Esophagus squamous epithelium (tissue), 4 donors: ENCODE results near the gene TLE1.

ENCODE experiments used
- POLR2A ChIP-seq, 4 donors: fragments of 450-650 bp; IDR thresholded peaks; one replicate each; pipeline ENCODE4 v1.6.1; 2017; ENCODE audit warnings: antibody characterized with exemption in 4 of 4, mild to moderate bottlenecking in 4 of 4, moderate library complexity in 3 of 4
- TF ChIP-seq, protein P1 (sequence below), 6 experiments: fragments of 450-650 bp in 4 of 6; fragments of 200-600 bp in 2 of 6; sonication (generic) in 2 of 6; IDR thresholded peaks; one replicate each; pipeline ENCODE4 v1.5.1; 2016 to 2019; ENCODE audit warnings: antibody characterized with exemption in 6 of 6, mild to moderate bottlenecking in 4 of 6, moderate library complexity in 4 of 6

DNA sequence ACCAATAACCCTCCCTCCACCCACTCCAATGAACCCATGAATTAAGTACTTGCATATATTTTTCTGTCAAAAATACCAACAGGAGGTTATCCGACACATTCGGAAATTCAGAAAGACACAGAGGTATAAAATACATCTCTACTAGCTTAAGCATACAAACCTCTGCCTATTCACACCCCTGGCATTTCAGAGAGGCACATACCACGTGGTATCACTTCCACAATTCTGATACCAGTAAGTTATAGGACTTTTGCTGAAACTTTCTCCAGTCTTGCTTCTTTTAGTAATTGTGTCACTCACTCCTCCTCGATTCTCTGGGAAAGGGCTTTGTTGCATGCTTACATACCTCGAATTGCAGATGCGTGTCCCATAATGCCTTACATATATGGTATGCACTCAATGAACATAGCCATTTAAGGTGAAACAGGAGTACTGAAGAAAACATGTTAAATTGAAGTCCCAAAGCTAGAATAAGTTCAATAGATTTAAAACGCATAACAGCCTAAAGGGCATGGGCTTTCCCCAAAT is 58.1 kb downstream of the TLE1 start:
- no peak for TF ChIP-seq POLR2A (IDR thresholded peaks at IDR 0.05)
- TF ChIP-seq, protein P1, sequence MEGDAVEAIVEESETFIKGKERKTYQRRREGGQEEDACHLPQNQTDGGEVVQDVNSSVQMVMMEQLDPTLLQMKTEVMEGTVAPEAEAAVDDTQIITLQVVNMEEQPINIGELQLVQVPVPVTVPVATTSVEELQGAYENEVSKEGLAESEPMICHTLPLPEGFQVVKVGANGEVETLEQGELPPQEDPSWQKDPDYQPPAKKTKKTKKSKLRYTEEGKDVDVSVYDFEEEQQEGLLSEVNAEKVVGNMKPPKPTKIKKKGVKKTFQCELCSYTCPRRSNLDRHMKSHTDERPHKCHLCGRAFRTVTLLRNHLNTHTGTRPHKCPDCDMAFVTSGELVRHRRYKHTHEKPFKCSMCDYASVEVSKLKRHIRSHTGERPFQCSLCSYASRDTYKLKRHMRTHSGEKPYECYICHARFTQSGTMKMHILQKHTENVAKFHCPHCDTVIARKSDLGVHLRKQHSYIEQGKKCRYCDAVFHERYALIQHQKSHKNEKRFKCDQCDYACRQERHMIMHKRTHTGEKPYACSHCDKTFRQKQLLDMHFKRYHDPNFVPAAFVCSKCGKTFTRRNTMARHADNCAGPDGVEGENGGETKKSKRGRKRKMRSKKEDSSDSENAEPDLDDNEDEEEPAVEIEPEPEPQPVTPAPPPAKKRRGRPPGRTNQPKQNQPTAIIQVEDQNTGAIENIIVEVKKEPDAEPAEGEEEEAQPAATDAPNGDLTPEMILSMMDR (IDR thresholded peaks at IDR 0.05): no peak
